Stomach smooth muscle (tissue), 2 donors: Measurements from ENCODE around the gene KIF25.

ENCODE experiments used
- H3K27ac ChIP-seq: one replicate; pipeline ENCODE4 v1.7.0; 2013; ENCODE audit warnings: mild to moderate bottlenecking, low read length, inconsistent platforms
- H3K27me3 ChIP-seq, 2 donors: one replicate each; pipeline ENCODE4 v1.7.0; 2013; ENCODE audit warnings: low read length in 2 of 2; ENCODE audit not compliant: insufficient read depth in 2 of 2, control insufficient read depth in 1 of 2
- H3K36me3 ChIP-seq, 2 donors: one replicate each; pipeline ENCODE4 v1.7.0; 2013; ENCODE audit warnings: low read length in 2 of 2; ENCODE audit not compliant: control insufficient read depth in 2 of 2, insufficient read depth in 2 of 2
- H3K4me1 ChIP-seq: one replicate; pipeline ENCODE4 v1.7.0; 2013; ENCODE audit warnings: low read length; ENCODE audit not compliant: control insufficient read depth, insufficient read depth
- H3K4me3 ChIP-seq, 2 donors: one replicate each; pipeline ENCODE4 v1.7.0; 2013; ENCODE audit warnings: low read length in 2 of 2
- H3K9ac ChIP-seq, 2 donors: one replicate each; pipeline ENCODE4 v1.7.0; 2013; ENCODE audit warnings: low read length in 2 of 2, mild to moderate bottlenecking in 1 of 2
- H3K9me3 ChIP-seq, 2 donors: one replicate each; pipeline ENCODE4 v1.7.0; 2013; ENCODE audit warnings: low read length in 2 of 2; ENCODE audit not compliant: control insufficient read depth in 2 of 2
- donor health status: healthy.
- donor health status: Pancreatic carcinoma.

Gene KIF25

GRCh38 chr6:167957626-167958025 lies 39.8 kb upstream of the KIF25 start:
- Histone ChIP-seq H3K36me3 (peaks cover 8 to 13% of the 10 kb centered on the region in 2 donors), H3K27me3 (no peaks in the 10 kb centered on the region), H3K4me3 (no peak overlapping the region), H3K9me3 (no peaks in the 10 kb centered on the region), H3K4me1 (no peaks in the 10 kb centered on the region), H3K9ac (no peak overlapping the region), H3K27ac (no peak overlapping the region)

- Histone ChIP-seq H3K4me3 (no peak overlapping the region), H3K27ac (no peak overlapping the region), H3K27me3 (no peaks in the 10 kb centered on the region), H3K9me3 (no peaks in the 10 kb centered on the region), H3K4me1 (no peaks in the 10 kb centered on the region), H3K36me3 (peaks cover 12 to 20% of the 10 kb centered on the region in 2 donors), H3K9ac (no peak overlapping the region)
Measured at GRCh38 chr6:167960579-167960978, 36.9 kb upstream of the KIF25 start.

- Histone ChIP-seq H3K36me3 (peaks cover 18 to 23% of the 10 kb centered on the region in 2 donors), H3K4me1 (no peaks in the 10 kb centered on the region), H3K27ac (no peak overlapping the region)
Measured at GRCh38 chr6:167962711-167963110, 34.8 kb upstream of the KIF25 start.

GRCh38 chr6:167963589-167964057 lies 33.8 kb upstream of the KIF25 start:
- Histone ChIP-seq H3K36me3 (peaks cover 19 to 25% of the 10 kb centered on the region in 2 donors), H3K4me1 (no peaks in the 10 kb centered on the region), H3K9ac (no peak overlapping the region), H3K27me3 (no peaks in the 10 kb centered on the region), H3K27ac (no peak overlapping the region), H3K4me3 (no peak overlapping the region), H3K9me3 (no peaks in the 10 kb centered on the region)

More at GRCh38 chr6:167962711-167963110, 34.8 kb upstream of the KIF25 start:
- no peaks in the 10 kb centered on the region for H3K27me3 ChIP-seq
- H3K4me3 ChIP-seq: no peak overlapping the region
- H3K9me3 ChIP-seq: no peaks in the 10 kb centered on the region
- H3K9ac ChIP-seq: no peak overlapping the region

- H3K27ac ChIP-seq: no peak overlapping the region
- no peak overlapping the region for H3K9ac ChIP-seq
- H3K36me3 ChIP-seq: peaks cover 23 to 27% of the 10 kb centered on the region in 2 donors
- H3K4me1 ChIP-seq: no peaks in the 10 kb centered on the region
- no peaks in the 10 kb centered on the region for H3K27me3 ChIP-seq
- H3K9me3 ChIP-seq: no peaks in the 10 kb centered on the region
- no peak overlapping the region for H3K4me3 ChIP-seq
Measured at GRCh38 chr6:167965592-167966539, 31.6 kb upstream of the KIF25 start.

- H3K4me1 ChIP-seq: no peaks in the 10 kb centered on the region
Measured at GRCh38 chr6:167966540-167966905, 30.9 kb upstream of the KIF25 start.

GRCh38 chr6:167968091-167968490 lies 29.4 kb upstream of the KIF25 start:
- Histone ChIP-seq H3K4me1 (no peaks in the 10 kb centered on the region), H3K4me3 (no peak overlapping the region), H3K9me3 (no peaks in the 10 kb centered on the region), H3K27ac (no peak overlapping the region), H3K27me3 (no peaks in the 10 kb centered on the region), H3K36me3 (peaks cover 14 to 24% of the 10 kb centered on the region in 2 donors), H3K9ac (no peak overlapping the region)

More at GRCh38 chr6:167966540-167966905, 30.9 kb upstream of the KIF25 start:
- H3K36me3 ChIP-seq: peaks cover 23 to 27% of the 10 kb centered on the region in 2 donors
- H3K9ac ChIP-seq: no peak overlapping the region
- H3K9me3 ChIP-seq: no peaks in the 10 kb centered on the region
- no peak overlapping the region for H3K27ac ChIP-seq
- no peak overlapping the region for H3K4me3 ChIP-seq
- no peaks in the 10 kb centered on the region for H3K27me3 ChIP-seq

GRCh38 chr6:167970230-167970629 lies 27.2 kb upstream of the KIF25 start:
- Histone ChIP-seq H3K4me3 (no peak overlapping the region), H3K9me3 (no peaks in the 10 kb centered on the region), H3K36me3 (peaks cover 9 to 23% of the 10 kb centered on the region in 2 donors), H3K9ac (no peak overlapping the region), H3K4me1 (no peaks in the 10 kb centered on the region), H3K27ac (no peak overlapping the region), H3K27me3 (no peaks in the 10 kb centered on the region)

- no peak overlapping the region for H3K27ac ChIP-seq
Measured at GRCh38 chr6:167972193-167972592, 25.3 kb upstream of the KIF25 start.

GRCh38 chr6:167973148-167973885 lies 24.2 kb upstream of the KIF25 start:
- Histone ChIP-seq H3K9ac (no peak overlapping the region), H3K4me3 (no peak overlapping the region), H3K36me3 (peaks cover 5 to 9% of the 10 kb centered on the region in 2 donors), H3K27me3 (no peaks in the 10 kb centered on the region), H3K9me3 (no peaks in the 10 kb centered on the region), H3K4me1 (no peaks in the 10 kb centered on the region), H3K27ac (no peak overlapping the region)

More at GRCh38 chr6:167972193-167972592, 25.3 kb upstream of the KIF25 start:
- H3K27me3 ChIP-seq: no peaks in the 10 kb centered on the region
- peaks cover 5 to 12% of the 10 kb centered on the region in 2 donors for H3K36me3 ChIP-seq
- no peak overlapping the region for H3K9ac ChIP-seq
- H3K9me3 ChIP-seq: no peaks in the 10 kb centered on the region
- no peak overlapping the region for H3K4me3 ChIP-seq
- H3K4me1 ChIP-seq: no peaks in the 10 kb centered on the region
